Motor neuron (in vitro differentiated cells): ENCODE data around the gene ARID1A. TPM values are rescaled to one million over a fixed set of nuclear protein-coding genes. Genes with fewer than 3 reads are reported as not detected.
"Not testable (repeated sequence)": the region's sequence is repeated elsewhere in the genome, so short reads cannot be mapped to it uniquely, and the experiment has no call there.

Source experiments
- ATAC-seq, 8 experiments: fragments of 200-7000 bp; cut with Tn5 transposase; replicated peaks in 6 of 8; 2 replicates each; pipeline ENCODE4 v1.8.0; 2021; ENCODE audit warnings: mild to moderate bottlenecking in 8 of 8, moderate library complexity in 8 of 8
- H3K27ac ChIP-seq, 2 donors: fragments of 250-450 bp; sonication (Bioruptor Pico); 2 replicates each; pipeline ENCODE4 v1.9.0; 2021; ENCODE audit warnings: antibody characterized with exemption in 2 of 2, mild to moderate bottlenecking in 2 of 2, moderate library complexity in 1 of 2
- H3K4me1 ChIP-seq, 2 donors: fragments of 250-450 bp; sonication (Bioruptor Pico); replicated peaks in 1 of 2; 2 replicates each; pipeline ENCODE4 v1.6.1; 2021; ENCODE audit warnings: antibody characterized with exemption in 2 of 2, mild to moderate bottlenecking in 2 of 2, moderate library complexity in 1 of 2
- H3K4me3 ChIP-seq, 5 donors: fragments of 250-450 bp; sonication (Bioruptor Pico); 2 replicates each; pipeline ENCODE4 v1.9.0; 2021; ENCODE audit warnings: antibody characterized with exemption in 5 of 5, mild to moderate bottlenecking in 5 of 5, moderate library complexity in 4 of 5
- WGBS, 10 experiments: fragments of 450-650 bp; shearing (Covaris generic); methylation state at CpG; one replicate each; pipeline ENCODE4 v1.0.0; 2022; 5-methylcytosine and 5-hydroxymethylcytosine counted together
- in situ Hi-C, 9 experiments: fragments of 400-800 bp; cut with MboI; loops; one replicate each; pipeline ENCODE4 v1.15.0; 2021; ENCODE audit warnings: low sequenced_read_pairs in 9 of 9, low pct_unique_long_range_greater_than_20kb in 2 of 9; ENCODE audit not compliant: unreplicated experiment in 9 of 9
- total RNA-seq, 8 experiments: library from RNA; unstranded; fragments of 300-600 nt; gene quantifications; 2 replicates each; pipeline versions ENCODE4 v1.2.3 to v1.2.4, GENCODE V29; 2022

Gene ARID1A
- total RNA-seq, 8 experiments from 2014 or later: 10.0 to 80.0 (median 56.3) TPM

DNA sequence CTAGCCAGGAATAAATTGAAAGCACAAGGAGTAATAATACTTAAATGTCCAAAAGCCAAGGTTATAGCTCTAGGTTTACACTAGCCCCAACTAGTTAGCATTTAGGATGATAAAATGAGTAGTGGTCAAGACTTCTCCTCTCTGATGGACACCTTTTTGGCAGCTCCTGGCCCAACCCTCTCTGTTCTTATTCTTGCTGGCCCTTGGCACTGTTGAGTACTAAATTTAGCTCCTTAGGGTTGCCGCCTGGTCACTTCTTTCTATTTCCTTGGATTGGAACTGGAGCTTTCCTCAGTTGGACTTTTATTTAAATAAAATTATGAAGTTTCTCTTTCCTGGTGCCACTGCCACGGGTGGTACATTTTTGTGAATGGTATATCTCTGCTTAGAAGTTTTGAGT is 28.3 kb downstream of the ARID1A start:
- ATAC-seq: no peak
- in situ Hi-C loops: no loop called here
- H3K4me1 ChIP-seq: peaks cover 49 to 66% of the 10 kb centered on the region in 2 donors
- no peak overlapping the region for H3K4me3 ChIP-seq
- WGBS, 10 experiments: 44 to 100% (median 54%) methylated on average over 1 to 2 of the region's 2 CpGs; no CpG with 5 or more reads in 3 of the 10 experiments
- no peak overlapping the region for H3K27ac ChIP-seq

DNA sequence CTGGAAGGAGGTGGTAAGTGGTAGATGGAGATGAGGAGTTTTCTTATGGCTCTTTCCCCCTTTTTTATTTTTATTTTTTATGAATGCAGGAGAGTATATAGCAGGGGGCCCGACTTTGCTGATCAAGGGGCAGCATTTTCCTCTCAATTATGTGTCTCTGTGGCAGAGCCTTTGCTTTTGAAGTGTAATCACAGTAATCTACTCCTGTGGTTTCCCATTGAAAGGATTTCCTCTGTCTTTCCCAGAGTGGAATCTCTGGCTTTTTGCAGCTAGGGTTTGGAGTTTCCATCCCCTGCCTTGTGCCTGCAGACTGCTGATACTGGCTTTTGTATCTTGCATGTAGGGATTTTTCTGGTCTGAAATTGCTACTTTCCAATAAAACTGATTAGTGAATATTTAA is 29.1 kb downstream of the ARID1A start:
- ATAC-seq: no peak
- in situ Hi-C loops: no loop called here
- H3K4me1 ChIP-seq: peaks cover 49 to 66% of the 10 kb centered on the region in 2 donors
- 0 to 86% (median 5%) methylated on average over 1 of the region's 1 CpG; no CpG with 5 or more reads in 2 of the 10 experiments for WGBS, 10 experiments
- no peak overlapping the region for H3K4me3 ChIP-seq
- no peak overlapping the region for H3K27ac ChIP-seq

DNA sequence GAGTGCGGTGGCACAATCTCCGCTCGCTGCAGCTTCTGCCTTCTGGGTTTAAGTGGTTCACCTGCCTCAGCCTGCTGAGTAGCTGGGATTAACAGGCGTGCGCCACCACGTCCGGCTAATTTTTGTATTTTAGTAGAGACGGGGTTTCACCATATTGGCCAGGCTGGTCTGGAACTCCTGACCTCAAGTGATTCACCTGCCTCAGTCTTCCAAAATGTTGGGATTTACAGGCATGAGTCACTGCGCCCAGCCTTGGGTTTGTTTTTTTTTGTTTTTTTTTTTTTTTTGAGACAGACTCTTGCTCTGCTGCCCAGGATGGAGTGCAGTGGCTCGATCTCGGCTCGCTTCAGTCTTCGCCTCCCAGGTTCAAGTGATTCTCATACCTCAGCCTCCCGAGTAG is 30.1 kb downstream of the ARID1A start:
- H3K4me3 ChIP-seq, H3K27ac ChIP-seq, ATAC-seq, in situ Hi-C loops: not testable (repeated sequence)
- H3K4me1 ChIP-seq: peaks cover 49 to 66% of the 10 kb centered on the region in 2 donors
- WGBS, 10 experiments: 92 to 100% (median 95%) methylated on average over 4 to 14 of the region's 14 CpGs; no CpG with 5 or more reads in 3 of the 10 experiments

DNA sequence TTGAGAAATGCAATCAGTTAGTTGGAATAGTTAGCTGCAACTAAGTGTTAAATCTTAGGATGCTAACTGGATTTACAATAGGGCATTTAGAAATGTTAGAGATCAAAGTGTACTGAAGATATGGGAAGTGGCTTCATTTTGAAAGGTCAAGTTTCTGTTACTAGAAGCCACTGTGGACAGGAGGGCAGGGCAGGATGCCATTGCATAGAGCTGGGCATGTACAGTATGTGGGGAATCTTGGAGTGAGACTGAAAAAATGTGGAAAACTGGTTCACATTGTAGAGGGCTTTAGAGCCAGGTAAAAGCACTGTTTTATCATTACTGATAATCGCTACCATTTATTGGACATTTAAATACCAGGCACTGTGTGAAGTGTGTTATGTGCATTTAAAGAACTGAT is 31.0 kb downstream of the ARID1A start:
- WGBS, 10 experiments: 78 to 100% (median 100%) methylated on average over 1 of the region's 1 CpG; no CpG with 5 or more reads in 3 of the 10 experiments
- H3K4me3 ChIP-seq: no peak overlapping the region
- no peak for ATAC-seq
- peaks cover 49 to 64% of the 10 kb centered on the region in 2 donors for H3K4me1 ChIP-seq
- no peak overlapping the region for H3K27ac ChIP-seq
- in situ Hi-C loops: no loop called here

DNA sequence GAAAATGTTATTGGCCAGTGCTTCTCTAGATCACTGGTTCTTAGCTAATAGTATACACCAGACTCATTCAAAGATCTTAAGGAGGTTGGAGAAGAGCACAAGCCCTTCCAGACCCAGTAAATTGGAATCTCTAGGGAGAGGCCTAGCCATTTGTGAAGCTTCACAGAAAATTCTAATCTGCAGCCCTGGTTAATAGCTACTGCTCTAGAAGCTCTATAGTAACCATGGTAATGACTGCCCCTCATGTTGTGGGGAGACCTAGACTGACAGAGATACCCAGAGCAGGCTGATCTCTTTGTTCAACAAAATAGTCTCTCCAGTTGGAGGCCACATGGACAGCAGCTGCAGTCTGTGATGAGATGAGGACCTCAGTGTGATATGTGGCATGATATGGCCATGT is 31.7 kb downstream of the ARID1A start:
- H3K27ac ChIP-seq: no peak overlapping the region
- ATAC-seq: peak in 1 of 8 experiments; percentile 27
- H3K4me3 ChIP-seq: no peak overlapping the region
- H3K4me1 ChIP-seq: peaks cover 45 to 57% of the 10 kb centered on the region in 2 donors
- in situ Hi-C loops: no loop called here

DNA sequence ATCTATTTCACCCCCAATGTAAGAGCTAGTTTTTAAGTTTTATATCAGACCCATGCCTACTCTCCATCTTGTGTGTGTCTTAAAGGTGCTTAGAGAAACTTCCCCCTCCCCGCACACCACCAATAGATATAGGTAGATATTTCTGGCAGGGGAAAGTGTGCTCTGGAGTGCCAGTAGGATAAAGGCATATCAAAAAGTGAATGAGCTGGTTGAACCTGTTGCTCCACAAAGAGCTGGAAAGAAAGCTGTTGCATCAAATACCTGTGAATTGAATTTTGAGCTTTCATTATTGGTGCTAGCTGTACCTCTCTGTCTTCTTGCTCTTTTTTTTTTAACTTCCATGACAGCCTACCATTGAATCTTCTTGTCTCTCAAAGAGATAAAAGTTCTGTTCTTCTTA is 32.8 kb downstream of the ARID1A start:
- Histone ChIP-seq H3K4me1 (peaks cover 33 to 45% of the 10 kb centered on the region in 2 donors), H3K4me3 (no peak overlapping the region), H3K27ac (no peak overlapping the region)
- 89 to 100% (median 100%) methylated on average over 1 of the region's 1 CpG; no CpG with 5 or more reads in 4 of the 10 experiments for WGBS, 10 experiments
- ATAC-seq: no peak
- in situ Hi-C loops: no loop called here

DNA sequence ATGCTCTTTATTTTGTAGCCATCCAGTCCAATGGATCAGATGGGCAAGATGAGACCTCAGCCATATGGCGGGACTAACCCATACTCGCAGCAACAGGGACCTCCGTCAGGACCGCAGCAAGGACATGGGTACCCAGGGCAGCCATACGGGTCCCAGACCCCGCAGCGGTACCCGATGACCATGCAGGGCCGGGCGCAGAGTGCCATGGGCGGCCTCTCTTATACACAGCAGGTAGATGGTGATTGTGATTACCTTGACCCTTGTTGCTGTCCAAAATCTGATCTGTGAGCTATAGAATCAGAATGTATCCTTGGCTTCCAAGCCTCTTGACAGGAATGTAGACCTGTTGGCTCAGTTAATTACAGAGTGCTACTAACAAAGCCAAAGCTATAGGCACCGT is 33.8 kb downstream of the ARID1A start:
- H3K27ac ChIP-seq: no peak overlapping the region
- WGBS, 10 experiments: 60 to 98% (median 94%) methylated on average over 1 to 12 of the region's 12 CpGs; no CpG with 5 or more reads in 3 of the 10 experiments

DNA sequence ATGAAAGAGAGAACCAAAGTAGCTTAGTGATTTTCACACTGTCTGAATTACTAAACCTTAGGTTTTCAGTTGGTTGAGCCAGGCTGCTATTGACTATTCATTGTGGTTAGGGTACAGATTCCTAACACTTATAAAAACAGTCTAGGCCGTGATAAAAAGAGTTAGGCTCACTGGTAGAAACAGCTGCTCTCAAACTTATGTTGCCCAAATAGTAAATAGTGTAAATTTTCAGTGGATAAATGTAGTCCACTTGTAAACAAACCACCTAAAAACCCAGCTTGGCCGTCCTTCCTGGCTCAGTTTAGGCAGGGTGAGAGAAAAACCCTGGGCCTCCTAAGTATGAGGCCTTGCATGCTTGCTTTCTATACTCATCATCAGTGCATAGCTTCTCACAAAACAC is 34.9 kb downstream of the ARID1A start:
- in situ Hi-C loops: no loop called here
- Histone ChIP-seq H3K27ac (no peak overlapping the region), H3K4me1 (peaks cover 13 to 26% of the 10 kb centered on the region in 2 donors), H3K4me3 (no peak overlapping the region)
- ATAC-seq: no peak
- WGBS, 10 experiments: 64 to 100% (median 96%) methylated on average over 1 to 2 of the region's 2 CpGs; no CpG with 5 or more reads in 2 of the 10 experiments

More for the DNA sequence above, 33.8 kb downstream of the ARID1A start:
- no peak for ATAC-seq
- Histone ChIP-seq H3K4me1 (peaks cover 24 to 35% of the 10 kb centered on the region in 2 donors), H3K4me3 (no peak overlapping the region)
- in situ Hi-C loops: no loop called here

DNA sequence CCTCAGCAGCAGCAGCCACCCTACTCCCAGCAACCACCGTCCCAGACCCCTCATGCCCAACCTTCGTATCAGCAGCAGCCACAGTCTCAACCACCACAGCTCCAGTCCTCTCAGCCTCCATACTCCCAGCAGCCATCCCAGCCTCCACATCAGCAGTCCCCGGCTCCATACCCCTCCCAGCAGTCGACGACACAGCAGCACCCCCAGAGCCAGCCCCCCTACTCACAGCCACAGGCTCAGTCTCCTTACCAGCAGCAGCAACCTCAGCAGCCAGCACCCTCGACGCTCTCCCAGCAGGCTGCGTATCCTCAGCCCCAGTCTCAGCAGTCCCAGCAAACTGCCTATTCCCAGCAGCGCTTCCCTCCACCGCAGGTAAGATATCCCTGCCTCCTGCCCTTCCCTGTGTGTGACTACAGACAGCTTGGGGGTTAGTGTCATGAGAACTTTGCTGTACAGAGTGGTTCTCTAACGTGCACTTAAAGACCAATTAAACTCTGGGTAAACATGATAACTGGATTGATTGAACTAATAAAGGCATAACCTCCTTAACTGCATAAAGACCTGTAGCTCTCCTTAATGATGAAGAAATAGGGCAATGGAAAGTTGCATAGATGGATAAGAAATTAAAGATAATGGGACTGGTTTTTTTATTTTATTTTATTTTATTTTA is 35.6 kb downstream of the ARID1A start:
- H3K27ac ChIP-seq: no peak overlapping the region
- 14 to 100% (median 99%) methylated on average over 1 to 11 of the region's 11 CpGs; no CpG with 5 or more reads in 2 of the 10 experiments for WGBS, 10 experiments
- H3K4me1 ChIP-seq: peaks cover 13 to 22% of the 10 kb centered on the region in 2 donors
- no peak for ATAC-seq
- in situ Hi-C loops: no loop called here
- no peak overlapping the region for H3K4me3 ChIP-seq

DNA sequence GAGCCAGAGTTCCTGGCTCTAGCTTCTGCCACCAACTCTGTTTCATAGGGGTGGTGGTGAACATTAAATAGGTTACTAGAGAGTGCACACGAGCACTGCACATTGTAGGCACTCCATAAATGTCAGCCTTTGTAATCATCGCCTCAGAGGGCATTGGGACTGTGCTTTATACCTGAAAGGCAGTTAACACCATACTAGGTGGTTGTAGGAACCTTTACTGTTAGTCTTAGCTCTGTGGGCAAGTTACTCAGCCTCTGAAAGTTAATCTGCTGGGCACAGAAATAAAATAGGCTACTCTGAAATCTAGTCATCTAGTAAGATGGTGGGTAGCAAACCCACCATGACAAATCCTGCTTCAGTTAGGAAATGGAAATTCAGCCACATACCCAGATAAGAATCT is 37.6 kb downstream of the ARID1A start:
- in situ Hi-C loops: no loop called here
- Histone ChIP-seq H3K27ac (no peak overlapping the region), H3K4me3 (no peak overlapping the region), H3K4me1 (peaks cover 0 to 3% of the 10 kb centered on the region in 2 donors)
- no peak for ATAC-seq
- 88 to 100% (median 100%) methylated on average over 1 to 2 of the region's 2 CpGs; no CpG with 5 or more reads in 5 of the 10 experiments for WGBS, 10 experiments

DNA sequence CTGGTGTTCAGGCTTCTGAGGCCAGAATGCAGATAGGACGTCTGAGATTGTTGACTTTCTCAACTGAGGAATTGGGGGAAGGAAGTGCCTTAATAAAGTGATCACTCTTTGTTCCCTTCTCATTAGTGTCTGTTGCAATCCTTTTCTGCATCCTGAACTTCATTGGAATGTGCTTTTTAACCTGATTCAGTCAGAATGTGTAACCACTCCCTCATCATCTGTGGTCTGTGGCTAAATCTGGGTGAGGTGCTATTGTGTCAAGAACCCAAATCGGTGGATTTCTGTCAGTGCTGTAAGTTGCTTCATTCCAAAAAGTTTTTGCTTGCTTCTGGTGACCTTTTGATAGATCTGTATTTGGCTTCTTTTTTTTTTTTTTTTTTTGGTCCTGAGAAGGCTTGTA is 38.2 kb downstream of the ARID1A start:
- H3K27ac ChIP-seq: no peak overlapping the region
- H3K4me3 ChIP-seq: no peak overlapping the region
- WGBS, 10 experiments: 0 to 92% (median 44%) methylated on average over 1 to 2 of the region's 2 CpGs; no CpG with 5 or more reads in 2 of the 10 experiments
- H3K4me1 ChIP-seq: no peaks in the 10 kb centered on the region
- peak in 2 of 8 experiments; percentile 91 to 97 for ATAC-seq
- in situ Hi-C loops: no loop called here

DNA sequence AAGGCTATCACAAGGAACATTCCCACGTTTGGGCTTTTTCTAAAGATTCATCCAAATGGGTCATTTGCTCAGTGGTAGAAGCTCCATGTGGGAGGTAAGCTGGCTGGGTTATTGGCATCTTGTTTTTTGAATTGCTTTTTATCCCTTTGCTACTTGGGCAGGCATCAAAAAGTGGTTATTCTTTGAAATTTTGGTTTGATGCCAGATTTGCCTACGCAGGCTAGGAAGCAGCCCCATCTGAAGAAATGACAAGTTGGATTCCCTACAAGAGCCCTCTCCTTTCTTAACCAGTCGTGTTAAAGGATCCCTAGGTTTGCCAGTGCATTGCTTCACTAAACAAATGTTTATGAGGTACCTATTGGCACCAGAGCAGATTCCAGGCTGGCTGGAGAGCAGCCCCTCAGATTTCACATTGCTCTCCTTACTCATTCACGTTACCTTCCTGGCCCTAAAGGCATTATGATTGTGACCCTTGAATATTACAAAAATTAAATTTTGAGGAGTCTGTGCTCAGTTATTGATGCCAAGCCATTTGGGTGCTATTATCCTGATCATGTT is 38.8 kb downstream of the ARID1A start:
- WGBS, 10 experiments: 57 to 100% (median 90%) methylated on average over 1 to 4 of the region's 4 CpGs; no CpG with 5 or more reads in 1 of the 10 experiments
- Histone ChIP-seq H3K4me3 (no peak overlapping the region), H3K27ac (no peak overlapping the region), H3K4me1 (no peaks in the 10 kb centered on the region)
- ATAC-seq: no peak
- in situ Hi-C loops: no loop called here

DNA sequence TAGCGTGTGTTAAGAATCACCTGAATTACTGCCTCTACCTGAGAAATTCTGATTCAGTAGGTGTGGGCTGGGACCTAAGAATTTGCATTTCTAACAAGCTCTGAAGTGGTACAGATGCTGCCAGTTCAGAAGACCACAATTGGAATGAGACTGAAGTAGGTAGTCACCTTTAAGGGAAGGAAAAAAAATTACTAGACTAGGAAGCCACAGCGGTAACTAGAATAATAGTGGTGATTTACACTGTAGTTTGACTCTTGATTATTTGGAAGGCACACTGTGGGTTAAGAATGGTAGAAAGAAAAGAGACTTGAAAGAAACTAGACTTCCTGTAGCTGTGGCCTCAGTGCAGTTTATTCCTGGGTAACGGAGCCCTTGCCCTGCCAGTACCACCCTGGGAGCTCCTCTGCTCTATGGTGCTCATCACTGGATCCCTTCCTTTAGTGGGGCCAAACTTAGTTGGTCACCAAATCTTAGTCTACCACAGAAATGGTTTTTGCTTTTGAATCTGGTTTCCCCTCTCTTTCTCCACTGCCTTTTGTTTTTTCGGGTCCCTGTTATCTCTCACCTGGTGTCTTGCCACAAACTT is 43.6 kb downstream of the ARID1A start:
- in situ Hi-C loops: no loop called here
- 71 to 100% (median 98%) methylated on average over 1 to 4 of the region's 4 CpGs for WGBS, 10 experiments
- H3K4me3 ChIP-seq: no peak overlapping the region
- ATAC-seq: no peak
- no peak overlapping the region for H3K27ac ChIP-seq
- no peaks in the 10 kb centered on the region for H3K4me1 ChIP-seq
